GM12865 (cell line): ENCODE data around the gene C6orf15.

Experiments used
- DNase-seq: peaks from one replicate; pipeline ENCODE4 v3.0.0; 2010; ENCODE audit warnings: low read depth
- H3K4me3 ChIP-seq: 2 replicates; pipeline ENCODE4 v1.5.1; 2011; ENCODE audit warnings: mild to moderate bottlenecking, low read depth, low read length, control low read depth
- CTCF ChIP-seq: IDR thresholded peaks from 2 replicates; pipeline ENCODE4 v1.5.1; 2011; ENCODE audit warnings: low read length, control low read depth, low read depth, inconsistent platforms; ENCODE audit not compliant: insufficient read depth; ENCODE audit errors: missing control alignments

C6orf15 gene

GRCh38 chr6:31115941-31116560 is 3.7 kb upstream of the C6orf15 start:
- TF ChIP-seq CTCF = no peak
- no peak for DNase-seq
- H3K4me3 ChIP-seq = no peak overlapping the region

- H3K4me3 ChIP-seq = no peak overlapping the region
- no peak for DNase-seq
- no peak for TF ChIP-seq CTCF
Observed at GRCh38 chr6:31114970-31115849, 2.8 kb upstream of the C6orf15 start.

GRCh38 chr6:31114541-31114878 is 2.1 kb upstream of the C6orf15 start, which contains the start of gene PSORS1C1:
PSORS1C1 (plus strand) TSS chr6:31114800; CDS start chr6:31129633, 14,833 bp downstream.
- H3K4me3 ChIP-seq = no peak within 1 kb of the TSS
- DNase-seq = no peak
- no peak for TF ChIP-seq CTCF

- no peak for DNase-seq
- no peak overlapping the region for H3K4me3 ChIP-seq
- no peak for TF ChIP-seq CTCF
Observed at GRCh38 chr6:31113861-31114540, 1.6 kb upstream of the C6orf15 start.

- H3K4me3 ChIP-seq = no peak overlapping the region
- no peak for DNase-seq
- no peak for TF ChIP-seq CTCF
Observed at GRCh38 chr6:31111712-31112111, 663 bp downstream of the C6orf15 start.

GRCh38 chr6:31110825-31111582 is 1.4 kb downstream of the C6orf15 start:
- H3K4me3 ChIP-seq = no peak overlapping the region
- no peak for TF ChIP-seq CTCF
- DNase-seq = no peak
